HG03460 (cell line): ENCODE data around the gene USP48.

Experiments used
- ATAC-seq: cut with Tn5 transposase; IDR thresholded peaks from one replicate; pipeline ENCODE4 v1.9.1; 2021; ENCODE audit not compliant: unreplicated experiment

USP48 gene

DNA sequence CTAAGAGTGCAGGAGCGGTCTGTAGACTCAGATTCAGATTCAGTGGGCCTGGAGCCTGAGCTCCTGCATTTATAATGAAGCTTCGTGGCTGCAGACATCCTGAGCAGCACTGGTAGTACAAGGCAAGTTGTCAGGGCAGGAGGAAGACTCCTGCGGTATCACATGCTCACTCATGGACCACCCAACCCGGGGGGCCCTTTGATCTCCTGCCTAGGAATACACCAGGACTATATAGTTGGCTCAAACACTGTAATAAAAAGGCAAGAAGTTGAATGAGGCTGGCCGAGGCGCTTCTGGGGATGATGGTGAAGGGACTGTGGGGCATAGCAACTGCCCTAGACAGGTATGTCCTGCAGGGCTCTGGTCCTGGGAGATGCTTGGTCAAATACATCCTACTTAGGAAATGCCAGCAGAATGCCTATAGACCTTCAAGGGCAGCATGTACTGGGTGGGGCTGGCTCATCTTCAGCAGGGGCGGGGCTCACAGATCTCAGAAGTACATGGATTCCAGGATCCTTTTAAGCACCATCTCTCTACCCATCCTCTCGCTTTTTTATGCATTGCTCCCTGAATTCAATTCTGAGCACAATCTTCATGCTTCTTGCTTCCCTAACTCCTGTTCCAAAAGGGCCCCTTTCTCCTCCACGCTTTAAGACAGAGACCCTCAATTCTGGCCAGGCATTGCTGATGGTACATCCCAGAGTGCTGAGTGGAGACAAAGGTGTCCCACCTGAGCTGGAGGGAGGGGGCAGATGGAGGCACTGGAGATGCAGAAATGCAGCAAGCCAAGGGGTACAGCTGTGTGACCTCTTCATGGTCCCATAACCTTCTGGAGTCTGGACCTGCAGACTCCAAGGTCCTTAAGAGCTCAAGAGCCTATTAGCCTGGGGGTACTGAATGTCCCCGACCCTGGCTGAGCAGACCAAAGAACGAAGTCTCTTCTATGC, 111.7 kb downstream of the USP48 start:
- no peak for ATAC-seq

DNA sequence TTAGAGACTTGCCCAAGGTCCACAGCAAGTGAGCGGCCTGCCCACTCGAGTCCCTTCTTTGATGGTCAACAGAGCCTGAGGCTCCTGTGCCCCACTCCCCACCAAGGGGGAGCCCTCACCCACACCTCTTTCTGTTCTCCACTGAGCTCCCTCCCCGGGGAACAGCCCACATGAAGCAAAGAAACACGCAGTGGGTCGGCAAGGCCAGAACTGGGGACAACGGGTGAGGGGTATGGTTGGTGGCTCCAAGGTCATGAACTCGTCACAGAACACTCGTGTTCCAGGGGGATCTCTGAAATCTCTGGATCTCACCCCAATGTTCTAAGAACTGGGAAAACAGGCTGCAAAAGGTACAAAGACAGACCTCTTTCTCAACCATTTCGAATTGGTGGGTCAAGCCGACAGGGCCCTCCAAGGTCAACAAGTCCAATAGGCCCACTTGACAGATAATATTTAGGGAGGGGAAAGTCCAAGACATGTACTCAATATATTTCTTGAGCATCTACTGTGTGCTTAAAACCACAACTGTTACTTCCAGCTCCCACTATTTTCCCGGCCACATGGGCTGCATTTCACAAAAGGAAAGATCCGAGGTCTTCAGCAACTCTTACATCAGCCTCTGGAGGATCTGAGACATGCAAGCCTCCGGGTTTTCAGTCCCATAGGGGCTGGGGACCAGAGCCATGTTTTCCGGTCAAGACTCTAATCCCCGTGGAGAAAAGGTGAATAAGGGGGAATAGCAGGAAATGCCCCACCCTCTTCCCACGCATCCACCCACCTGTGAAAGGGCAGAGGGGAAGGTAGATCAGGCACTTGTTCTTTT, 112.7 kb downstream of the USP48 start:
- no peak for ATAC-seq

DNA sequence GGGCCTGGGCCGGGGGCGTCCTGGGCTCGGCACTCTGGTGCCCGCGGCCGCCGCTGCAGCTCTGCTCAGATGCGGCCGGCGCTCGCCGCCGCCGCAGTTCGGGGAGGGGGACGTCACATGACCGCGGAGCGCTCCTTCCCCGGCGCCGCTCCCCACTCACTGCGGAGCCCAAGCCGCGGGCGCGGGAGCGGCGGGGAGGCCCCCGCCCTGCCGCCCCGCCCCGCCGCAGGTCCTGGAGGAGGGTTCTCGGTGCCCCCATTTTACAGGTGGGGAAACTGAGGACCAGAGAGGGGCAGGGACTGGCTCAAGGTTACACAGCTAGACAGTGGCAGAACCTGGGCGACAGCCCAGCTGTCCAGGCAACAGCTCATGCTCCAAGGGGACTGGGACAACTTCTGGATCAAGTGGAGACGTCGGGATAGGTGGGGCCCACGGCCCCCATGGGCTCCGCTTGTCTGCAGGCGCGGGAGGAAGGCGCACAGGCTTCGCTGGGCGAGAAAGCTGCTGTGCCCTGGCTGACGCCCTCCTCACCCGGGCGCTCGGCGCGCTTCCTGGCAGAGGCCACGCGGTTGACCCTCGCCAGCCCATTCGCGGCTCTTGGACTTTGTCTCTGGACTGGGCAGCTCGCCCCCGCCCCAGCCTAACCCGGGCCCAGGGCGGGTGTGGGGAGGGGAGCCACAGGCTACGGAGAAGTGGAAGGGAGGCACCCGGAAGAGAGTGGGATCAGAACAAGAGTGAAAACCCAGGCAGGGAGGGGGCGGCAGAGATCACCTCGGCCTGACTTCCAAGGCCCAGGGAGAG, 113.5 kb downstream of the USP48 start, which contains the start of gene RAP1GAP:
TSS of gene RAP1GAP (minus strand) at position 100 of the 801 bp plus-strand sequence. CDS start 49,325 bp downstream, outside the sequence.
- no peak for ATAC-seq

DNA sequence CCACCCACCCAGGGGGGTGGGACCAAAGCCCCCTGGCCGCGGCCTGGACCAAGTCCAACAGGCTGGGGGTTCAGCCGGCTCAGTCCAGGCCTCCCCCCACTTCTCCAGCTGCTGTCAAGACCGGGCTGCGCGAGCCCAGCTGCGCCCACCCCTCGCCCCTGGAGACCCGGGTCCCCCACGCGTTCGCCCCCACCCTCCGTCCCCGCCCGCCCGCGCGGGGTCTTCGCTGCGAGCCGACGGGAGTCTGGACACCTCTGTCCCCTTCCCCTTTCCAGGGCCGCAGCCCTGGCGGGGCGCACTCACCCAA, 114.0 kb downstream of the USP48 start:
- no peak for ATAC-seq

DNA sequence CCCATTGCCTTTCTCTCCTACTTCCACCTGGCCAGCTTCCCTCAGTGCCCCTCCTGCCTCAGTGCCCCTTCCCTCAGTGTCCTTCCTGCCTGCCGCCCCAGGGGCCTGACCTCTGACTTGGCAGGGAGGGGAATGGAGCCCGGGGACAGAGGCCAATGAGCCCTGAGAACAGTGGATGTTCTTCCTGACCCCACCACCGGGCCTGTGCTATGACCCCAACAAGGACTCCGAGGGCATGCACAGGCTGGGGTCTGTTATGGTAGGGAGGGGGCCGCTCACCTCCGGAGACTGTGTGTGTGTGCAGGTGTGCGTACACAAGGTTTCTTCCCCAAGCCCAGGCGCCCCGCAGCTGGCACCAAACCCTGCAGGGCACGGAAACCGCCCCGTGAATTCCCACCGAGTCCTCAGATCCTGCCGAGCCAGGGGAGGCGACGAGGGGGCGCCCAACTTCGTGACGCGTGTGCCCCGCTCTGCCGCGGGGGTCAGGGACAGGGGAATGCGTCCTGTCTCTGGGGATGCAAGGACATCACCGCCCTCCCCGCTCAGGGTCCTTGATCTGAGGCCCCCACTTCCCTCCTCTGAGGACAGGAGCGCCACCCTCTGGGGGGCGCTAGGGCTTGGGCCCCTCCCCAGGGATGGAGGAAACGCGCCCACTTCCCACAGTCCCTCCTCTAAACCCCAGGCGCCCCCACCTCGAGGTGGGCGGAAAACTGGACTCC, 114.6 kb downstream of the USP48 start:
- no peak for ATAC-seq

DNA sequence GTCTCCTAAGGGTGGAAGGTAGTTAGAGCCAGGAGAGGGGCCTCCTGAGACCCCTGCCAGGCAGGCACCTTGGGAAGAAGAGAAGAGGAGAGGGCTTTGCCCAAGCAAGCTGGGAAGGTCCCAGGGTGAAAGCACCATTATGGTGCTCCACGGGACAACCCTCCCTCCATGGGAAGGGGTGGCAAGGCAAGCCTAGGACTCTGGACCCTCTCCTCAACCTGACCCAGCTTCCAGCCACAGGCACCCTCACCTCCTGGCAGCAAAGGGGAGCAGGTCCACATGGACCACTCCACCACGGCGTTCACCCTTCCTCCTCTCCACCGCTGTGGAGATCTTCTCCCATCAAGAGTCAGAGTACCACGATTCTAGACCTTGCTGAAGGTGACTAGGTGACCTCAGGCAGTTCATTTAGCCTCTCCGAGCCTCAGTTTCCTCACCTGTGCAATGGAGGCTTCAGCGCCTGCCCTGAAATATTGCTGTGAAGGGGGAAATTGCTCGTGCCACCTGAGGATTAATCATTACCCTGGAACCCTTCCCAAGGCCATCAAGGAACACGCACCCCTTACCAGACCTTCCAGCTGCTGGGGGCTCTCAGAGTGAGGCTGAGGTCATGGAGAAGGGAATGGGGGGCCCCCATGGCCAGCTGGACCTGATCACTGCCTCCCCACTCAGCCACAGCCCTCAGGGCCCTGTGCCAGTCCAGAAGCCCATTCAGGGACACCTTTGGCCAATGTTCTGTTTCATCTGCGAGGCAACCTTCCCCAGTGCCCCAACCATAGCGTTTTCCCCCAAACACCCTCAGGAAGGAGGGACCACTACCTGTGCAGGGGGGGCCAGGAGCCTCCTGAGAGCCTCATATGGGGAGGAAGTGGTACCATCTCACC, 115.4 kb downstream of the USP48 start:
- no peak for ATAC-seq

DNA sequence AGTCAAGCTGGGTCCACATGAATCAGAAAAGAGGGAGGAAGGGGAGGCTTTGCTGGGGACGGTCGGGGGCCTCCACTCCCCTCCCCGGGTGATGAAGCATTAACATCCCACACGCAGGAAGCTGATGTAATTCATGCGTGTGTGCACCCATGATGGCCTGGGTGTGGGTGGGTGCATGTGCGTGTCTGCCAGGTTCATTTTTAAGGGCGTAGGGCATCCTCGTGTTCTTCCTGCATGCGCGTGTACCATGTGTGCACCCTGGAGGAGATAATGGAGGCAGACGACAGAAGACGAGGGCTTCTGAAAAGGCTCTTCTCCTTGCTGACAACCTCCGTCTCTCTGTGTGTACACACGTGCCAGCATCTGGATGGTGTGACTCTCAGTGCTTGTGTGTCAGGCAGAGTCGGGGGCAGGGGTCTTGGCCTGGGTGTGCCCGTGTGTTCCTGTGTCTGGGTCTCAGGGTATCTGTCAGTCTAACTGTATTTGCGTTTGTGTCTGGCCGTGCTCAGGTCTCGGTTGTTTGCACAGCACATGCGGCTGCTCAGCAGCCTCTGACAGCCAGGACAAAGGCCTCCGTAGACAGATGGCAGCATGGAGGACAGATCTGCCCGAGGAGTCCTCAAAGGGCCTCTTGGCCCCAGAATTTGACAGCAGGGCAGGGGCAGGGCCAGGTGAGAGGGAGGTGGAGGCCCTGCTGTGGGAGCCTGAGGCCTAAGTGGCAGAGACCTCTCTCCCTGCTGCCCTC, 116.2 kb downstream of the USP48 start:
- no peak for ATAC-seq

DNA sequence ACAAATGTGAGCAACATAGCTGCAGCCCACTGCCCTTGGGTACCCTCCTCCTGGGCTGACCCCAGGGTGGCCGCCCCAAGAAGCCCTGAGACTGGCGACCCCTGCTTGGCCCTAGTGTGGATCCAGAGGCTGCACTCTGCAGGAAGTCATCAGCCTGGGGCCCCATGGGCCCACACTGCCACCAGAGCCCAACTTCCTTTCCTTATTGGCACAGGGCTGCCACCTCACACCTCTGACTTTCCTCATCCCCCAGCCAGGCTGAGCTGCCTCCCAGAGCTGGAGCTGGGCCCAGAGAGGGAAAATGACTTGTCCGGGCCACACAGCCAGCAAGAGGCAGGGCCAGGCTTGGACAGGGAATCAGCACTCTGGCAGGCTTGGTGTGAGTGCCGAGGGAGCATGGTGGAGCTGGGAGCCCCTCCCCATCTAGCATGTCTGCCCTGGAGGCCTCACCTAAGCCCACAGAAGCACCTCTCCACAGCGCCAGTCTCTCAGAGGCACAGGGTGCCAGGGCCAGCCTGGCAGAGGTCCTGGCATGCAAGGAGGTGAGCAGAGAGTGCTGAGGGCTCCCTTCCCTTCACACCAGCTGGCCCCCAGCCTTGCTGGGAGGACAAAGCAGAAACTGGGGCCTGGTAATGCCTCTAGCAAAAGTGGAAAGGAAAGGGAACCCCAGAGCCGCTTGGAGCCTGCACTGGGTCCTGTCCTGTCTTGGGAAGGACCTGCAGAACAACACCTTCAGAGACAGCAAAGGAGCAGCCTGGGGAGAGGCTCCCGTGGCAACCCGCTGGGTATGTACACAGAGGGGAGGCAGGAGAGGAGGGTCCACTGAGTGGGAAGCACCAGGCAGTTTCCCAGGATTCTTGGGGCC, 117.0 kb downstream of the USP48 start:
- ATAC-seq = no peak

DNA sequence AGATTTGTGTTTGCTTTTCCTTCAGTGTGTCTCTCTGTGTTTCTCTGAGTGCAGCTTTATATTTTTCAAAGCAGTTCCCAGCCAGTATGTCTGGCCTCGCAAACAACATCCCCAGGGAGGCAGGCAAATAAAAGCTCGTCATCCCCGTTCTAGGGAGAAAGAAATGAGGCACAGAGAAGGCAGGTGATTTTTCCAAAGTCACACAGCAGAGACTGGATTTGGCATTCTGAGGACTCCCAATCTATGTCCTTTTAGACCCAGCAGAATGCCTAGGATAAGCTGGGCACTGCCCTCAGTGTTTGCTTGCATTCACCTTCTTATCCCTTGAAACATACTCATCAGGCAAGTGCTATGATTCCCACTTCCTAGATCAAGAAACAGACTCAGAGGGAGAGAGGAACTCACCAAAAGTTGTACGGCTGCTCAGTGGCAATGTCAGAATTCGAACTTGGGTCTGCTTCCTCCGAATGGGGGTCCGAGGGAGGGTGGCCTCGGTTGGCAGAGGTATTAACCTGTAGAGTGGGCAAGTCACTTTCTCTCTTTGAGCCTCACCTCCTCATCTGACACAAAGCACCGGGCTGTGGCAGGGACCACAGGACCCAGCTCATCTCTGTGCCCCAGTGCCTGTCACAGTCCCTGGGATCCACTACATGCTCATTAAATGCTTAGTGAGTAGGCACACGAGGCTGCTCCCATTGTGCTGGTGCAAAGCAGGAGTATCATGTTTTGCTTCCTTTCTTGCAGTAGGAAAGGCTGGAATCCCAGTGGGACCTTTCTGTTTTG, 118.0 kb downstream of the USP48 start:
- no peak for ATAC-seq

DNA sequence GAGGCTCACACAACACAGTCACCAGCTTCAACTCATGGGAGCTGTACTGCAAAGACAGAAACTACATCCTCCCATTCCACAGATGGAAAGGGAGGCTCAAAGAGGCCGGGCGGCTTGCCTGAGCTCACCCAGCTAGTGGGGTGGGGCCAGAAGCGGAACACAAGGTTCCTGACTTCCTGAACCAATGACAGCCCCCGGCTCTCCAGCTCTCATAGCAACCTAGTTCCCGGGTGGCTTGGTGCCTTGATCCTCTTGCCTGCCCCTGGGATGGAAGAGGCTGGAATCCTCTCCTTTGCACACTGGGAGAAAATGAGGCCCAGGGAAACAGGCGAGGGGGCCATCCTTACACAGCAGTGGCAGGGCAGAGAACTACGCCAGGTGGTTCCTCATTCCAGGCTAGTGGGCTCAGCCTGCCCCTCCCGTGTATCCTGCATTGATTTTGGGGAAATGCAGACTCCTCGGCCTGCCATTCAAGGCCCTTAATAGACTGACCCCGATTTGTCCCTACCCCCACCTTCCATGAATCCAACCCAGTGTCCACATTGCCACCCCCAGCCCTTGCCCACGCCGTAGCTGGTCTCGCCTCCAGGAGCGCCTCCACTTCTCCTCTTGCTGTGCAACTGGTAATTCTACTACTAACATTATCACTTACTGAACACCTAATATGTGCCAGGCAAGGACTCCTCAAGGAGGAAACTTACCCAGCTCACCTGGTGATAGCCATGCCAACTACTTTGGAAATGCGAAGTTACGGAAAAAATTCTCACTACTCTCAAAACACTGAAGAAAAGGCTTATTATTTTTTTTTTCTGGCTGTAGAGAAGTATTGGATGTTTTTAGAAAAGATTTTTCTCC, 118.8 kb downstream of the USP48 start:
- no peak for ATAC-seq

DNA sequence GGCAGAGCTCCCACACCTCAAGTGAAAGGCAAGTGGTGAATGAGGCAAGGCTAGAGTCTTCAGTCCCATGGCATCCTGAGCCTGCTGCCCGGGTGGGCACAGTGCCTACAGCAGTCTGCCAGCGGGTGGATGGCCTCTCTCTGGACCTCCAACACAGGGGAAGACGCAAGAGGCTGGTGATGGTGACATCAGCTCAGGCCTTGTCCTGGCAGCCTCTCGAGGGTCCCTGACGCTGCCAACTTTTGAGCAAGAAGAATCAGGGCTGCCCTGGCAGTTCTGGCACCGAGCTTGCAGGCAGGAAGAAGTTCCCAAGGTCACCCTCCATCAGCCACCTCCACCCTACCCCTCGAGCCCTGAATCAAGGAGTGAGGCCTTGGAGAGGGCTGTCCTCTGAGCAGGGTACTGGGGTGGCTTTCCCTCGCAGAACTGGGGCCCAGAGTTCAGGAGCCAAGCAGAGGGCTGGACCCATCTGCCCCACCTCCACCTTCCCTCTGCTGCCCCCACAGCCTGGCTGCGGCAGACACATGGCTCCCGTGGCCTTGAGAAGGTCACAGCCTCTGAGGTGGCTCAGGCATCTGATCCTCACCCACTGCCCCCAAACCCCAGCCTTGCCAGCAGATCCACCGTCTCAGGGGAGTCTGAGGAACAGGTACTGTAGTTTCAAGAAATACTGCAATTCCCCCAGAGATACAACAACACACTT, 119.5 kb downstream of the USP48 start:
- no peak for ATAC-seq

DNA sequence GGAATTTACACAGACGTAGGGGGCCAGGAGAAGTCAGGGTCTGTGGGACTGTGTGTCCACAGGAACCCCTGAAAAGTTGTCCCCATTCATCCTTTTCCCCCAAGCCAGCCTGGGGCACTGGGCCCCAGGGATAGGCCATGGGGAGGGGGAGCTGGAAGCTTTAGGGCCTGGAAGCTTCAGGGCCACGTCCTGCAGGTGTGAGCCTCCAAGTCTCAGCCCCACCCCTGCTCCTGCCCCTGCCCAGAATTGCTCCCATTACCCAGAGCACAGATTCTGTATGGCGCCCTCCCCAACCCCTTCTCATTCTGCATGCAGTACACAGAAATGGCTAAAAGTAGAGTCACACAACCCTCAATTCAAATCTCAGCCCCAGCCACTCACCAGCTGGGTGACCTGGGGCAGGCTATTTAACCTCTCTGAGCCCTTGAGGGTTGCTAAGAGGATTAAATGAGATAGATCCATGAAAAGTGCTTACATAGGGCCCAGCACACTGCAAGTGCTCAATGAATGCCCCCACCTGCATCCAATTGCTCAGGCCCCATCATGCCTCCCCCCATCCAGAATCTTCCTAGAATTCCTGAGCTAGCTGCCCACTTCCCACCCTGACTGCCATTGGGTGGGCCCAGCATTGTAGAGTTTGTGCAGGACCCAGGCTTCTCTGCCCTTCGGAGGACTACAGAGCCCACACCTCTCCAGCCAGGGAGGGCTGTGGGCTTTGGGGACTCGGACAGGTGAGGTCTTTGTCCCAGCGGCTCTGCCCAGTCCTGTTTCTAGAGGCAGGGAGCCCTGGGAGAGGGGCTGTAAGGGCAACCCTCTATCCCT, 120.3 kb downstream of the USP48 start:
- no peak for ATAC-seq

DNA sequence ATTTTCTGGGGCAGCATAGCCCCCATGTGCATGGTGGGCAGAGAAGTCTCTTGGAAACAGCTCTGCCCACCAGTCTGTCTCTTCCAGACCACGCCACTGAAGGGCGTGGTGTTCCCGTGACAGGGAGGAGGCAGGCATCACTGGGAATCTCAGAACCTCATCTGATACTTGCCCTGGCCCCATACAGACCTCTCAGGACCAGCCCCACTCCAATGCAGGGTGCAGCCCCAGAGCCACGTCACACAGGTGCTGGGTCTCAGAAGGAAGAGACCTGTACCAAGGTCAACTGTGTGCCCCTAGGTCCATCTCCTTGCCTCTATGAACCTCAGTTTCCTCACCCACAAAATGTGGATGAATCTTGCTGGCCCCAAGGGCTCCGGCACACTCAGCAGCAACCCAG, 121.1 kb downstream of the USP48 start:
- ATAC-seq = no peak

DNA sequence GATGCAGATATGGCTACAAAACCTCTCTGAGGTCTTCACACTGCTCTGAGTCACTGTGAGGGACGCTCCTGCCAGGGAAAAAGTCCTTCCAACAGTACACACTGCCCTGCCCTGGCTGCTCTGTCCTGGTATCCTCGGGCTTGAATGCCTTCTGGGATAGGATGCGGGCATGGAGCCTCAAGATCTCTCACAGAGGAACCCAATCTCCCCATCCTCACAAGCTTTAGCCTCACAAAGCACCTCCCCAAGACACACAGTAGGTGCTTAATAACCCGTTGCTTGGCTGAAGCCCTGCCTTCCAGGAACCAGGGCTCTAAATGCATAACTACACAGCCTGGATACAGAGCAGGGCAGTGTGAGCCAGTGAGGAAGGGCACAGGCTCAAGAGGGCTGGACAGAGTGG, 123.0 kb downstream of the USP48 start:
- ATAC-seq = no peak
